ENCODE results near the gene DCTN3. TPM values are rescaled to one million over a fixed set of nuclear protein-coding genes. Genes with fewer than 3 reads are reported as not detected.

DCTN3 gene
- total and polyA plus RNA-seq, 2 experiments from 2014 or later: 75.0 to 83.1 TPM

- H3K4me2 ChIP-seq: no peak overlapping the region
- peaks cover 4% of the 10 kb centered on the region for H3K27me3 ChIP-seq
- WGBS (ENCODE audit: low lambda C conversion rate, missing lambda C conversion rate): 48% methylated on average over 11 of the region's 11 CpGs
Observed at GRCh38 chr9:34570376-34570775, 49.9 kb downstream of the DCTN3 start.

GRCh38 chr9:34568774-34569173 is 51.5 kb downstream of the DCTN3 start:
- H3K36me3 ChIP-seq (replicated peaks; ENCODE audit: insufficient read depth, low read depth): no peaks in the 10 kb centered on the region
- no peak for DNase-seq (ENCODE audit: low spot score)
- no peaks in the 10 kb centered on the region for H3K9me3 ChIP-seq (ENCODE audit: low read depth)
- no peak overlapping the region for H3K27ac ChIP-seq
- WGBS (ENCODE audit: low lambda C conversion rate, missing lambda C conversion rate): 56% methylated on average over 10 of the region's 12 CpGs
- no peak overlapping the region for H2AFZ ChIP-seq
- TF ChIP-seq EZH2 (IDR thresholded peaks at IDR 0.05; ENCODE audit: borderline replicate concordance) (no peak), CTCF (IDR thresholded peaks at IDR 0.05; ENCODE audit: poor library complexity) (no peak), EZH2phosphoT487 (IDR thresholded peaks at IDR 0.05; ENCODE audit: low read depth, severe bottlenecking, unreplicated experiment) (no peak)
- no peak overlapping the region for H3K4me3 ChIP-seq
- H3K4me1 ChIP-seq (ENCODE audit: insufficient read depth): peaks cover 7% of the 10 kb centered on the region
- H3K9me2 ChIP-seq (replicated peaks; ENCODE audit: insufficient read depth): no peaks in the 10 kb centered on the region
- H3K79me2 ChIP-seq: no peaks in the 10 kb centered on the region
- H3K27me3 ChIP-seq: no peaks in the 10 kb centered on the region
- H4K20me1 ChIP-seq (ENCODE audit: insufficient read depth, poor library complexity, severe bottlenecking): no peaks in the 10 kb centered on the region
- no peak overlapping the region for H3K4me2 ChIP-seq

More at GRCh38 chr9:34570376-34570775, 49.9 kb downstream of the DCTN3 start:
- Histone ChIP-seq H3K79me2 (no peaks in the 10 kb centered on the region), H3K27ac (no peak overlapping the region), H2AFZ (no peak overlapping the region), H3K4me1 (ENCODE audit: insufficient read depth) (peaks cover 7% of the 10 kb centered on the region), H3K9me2 (replicated peaks; ENCODE audit: insufficient read depth) (no peaks in the 10 kb centered on the region), H4K20me1 (ENCODE audit: insufficient read depth, poor library complexity, severe bottlenecking) (no peaks in the 10 kb centered on the region), H3K36me3 (replicated peaks; ENCODE audit: insufficient read depth, low read depth) (no peaks in the 10 kb centered on the region), H3K4me3 (no peak overlapping the region), H3K9me3 (ENCODE audit: low read depth) (no peaks in the 10 kb centered on the region)
- TF ChIP-seq EZH2phosphoT487 (IDR thresholded peaks at IDR 0.05; ENCODE audit: low read depth, severe bottlenecking, unreplicated experiment) (no peak), CTCF (IDR thresholded peaks at IDR 0.05; ENCODE audit: poor library complexity) (no peak), EZH2 (IDR thresholded peaks at IDR 0.05; ENCODE audit: borderline replicate concordance) (no peak)
- DNase-seq (ENCODE audit: low spot score): no peak

GRCh38 chr9:34568133-34568532 is 52.2 kb downstream of the DCTN3 start:
- no peaks in the 10 kb centered on the region for H3K36me3 ChIP-seq (replicated peaks; ENCODE audit: insufficient read depth, low read depth)
- DNase-seq (ENCODE audit: low spot score): no peak
- H2AFZ ChIP-seq: no peak overlapping the region
- H4K20me1 ChIP-seq (ENCODE audit: insufficient read depth, poor library complexity, severe bottlenecking): no peaks in the 10 kb centered on the region
- TF ChIP-seq CTCF (IDR thresholded peaks at IDR 0.05; ENCODE audit: poor library complexity) (no peak), EZH2phosphoT487 (IDR thresholded peaks at IDR 0.05; ENCODE audit: low read depth, severe bottlenecking, unreplicated experiment) (no peak), EZH2 (IDR thresholded peaks at IDR 0.05; ENCODE audit: borderline replicate concordance) (no peak)
- WGBS (ENCODE audit: low lambda C conversion rate, missing lambda C conversion rate): 87% methylated on average over 7 of the region's 7 CpGs
- H3K4me3 ChIP-seq: no peak overlapping the region
- no peak overlapping the region for H3K27ac ChIP-seq
- no peaks in the 10 kb centered on the region for H3K27me3 ChIP-seq
- no peaks in the 10 kb centered on the region for H3K79me2 ChIP-seq
- H3K9me3 ChIP-seq (ENCODE audit: low read depth): no peaks in the 10 kb centered on the region
- peaks cover 7% of the 10 kb centered on the region for H3K4me1 ChIP-seq (ENCODE audit: insufficient read depth)
- H3K9me2 ChIP-seq (replicated peaks; ENCODE audit: insufficient read depth): no peaks in the 10 kb centered on the region
- H3K4me2 ChIP-seq: no peak overlapping the region

- no peak for DNase-seq (ENCODE audit: low spot score)
- H4K20me1 ChIP-seq (ENCODE audit: insufficient read depth, poor library complexity, severe bottlenecking): no peaks in the 10 kb centered on the region
- no peak overlapping the region for H3K4me2 ChIP-seq
- TF ChIP-seq EZH2phosphoT487 (IDR thresholded peaks at IDR 0.05; ENCODE audit: low read depth, severe bottlenecking, unreplicated experiment) (no peak), CTCF (IDR thresholded peaks at IDR 0.05; ENCODE audit: poor library complexity) (no peak), EZH2 (IDR thresholded peaks at IDR 0.05; ENCODE audit: borderline replicate concordance) (no peak)
- H3K9me3 ChIP-seq (ENCODE audit: low read depth): no peaks in the 10 kb centered on the region
- H3K27me3 ChIP-seq: no peaks in the 10 kb centered on the region
- H3K79me2 ChIP-seq: no peaks in the 10 kb centered on the region
- no peaks in the 10 kb centered on the region for H3K9me2 ChIP-seq (replicated peaks; ENCODE audit: insufficient read depth)
- H3K4me3 ChIP-seq: no peak overlapping the region
- no peaks in the 10 kb centered on the region for H3K36me3 ChIP-seq (replicated peaks; ENCODE audit: insufficient read depth, low read depth)
- no peak overlapping the region for H2AFZ ChIP-seq
- WGBS (ENCODE audit: low lambda C conversion rate, missing lambda C conversion rate): 96% methylated on average over 6 of the region's 6 CpGs
- H3K27ac ChIP-seq: no peak overlapping the region
- peaks cover 7% of the 10 kb centered on the region for H3K4me1 ChIP-seq (ENCODE audit: insufficient read depth)
Observed at GRCh38 chr9:34566972-34567371, 53.3 kb downstream of the DCTN3 start.
